ENCODE measurements around the gene RAX2.

DNA sequence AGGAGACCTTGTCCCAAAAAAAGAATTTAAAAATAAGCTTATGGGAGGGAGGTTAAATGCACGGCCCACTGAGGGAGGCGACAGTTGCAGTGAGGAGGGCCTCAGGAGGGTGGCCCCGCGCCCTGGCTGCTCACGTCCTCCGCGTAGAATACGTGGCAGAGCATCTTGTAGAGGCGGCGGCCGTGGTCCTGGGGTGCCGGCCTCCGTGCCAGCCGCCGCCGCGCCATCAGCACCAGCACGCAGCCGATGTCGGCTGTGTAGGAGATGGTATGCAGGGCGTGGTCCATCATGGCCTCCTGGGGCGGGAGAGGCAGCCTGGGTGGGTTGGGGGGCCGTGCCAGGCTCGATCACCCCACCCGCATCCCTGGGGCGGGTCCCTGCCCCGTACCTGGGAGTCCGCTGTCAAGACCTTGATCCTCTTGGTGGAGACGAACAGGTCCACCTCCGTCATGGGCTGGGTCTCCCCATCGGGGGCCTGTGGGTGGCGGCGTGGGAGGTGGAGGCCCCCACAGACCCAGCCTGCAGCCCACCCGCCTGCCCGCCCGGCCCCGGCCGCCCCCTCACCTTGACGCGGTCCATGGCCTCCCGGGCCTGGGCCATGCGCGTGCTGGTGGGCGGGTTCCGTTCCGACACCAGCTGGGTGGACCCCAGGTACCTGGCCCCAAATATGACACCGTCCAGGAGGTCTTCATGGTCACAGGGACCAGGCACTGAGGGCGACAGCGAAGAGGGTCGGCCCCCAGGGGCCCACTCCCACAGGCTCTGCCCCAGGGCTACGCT is 18.2 kb downstream of the RAX2 start:
- TF ChIP-seq, protein P1, sequence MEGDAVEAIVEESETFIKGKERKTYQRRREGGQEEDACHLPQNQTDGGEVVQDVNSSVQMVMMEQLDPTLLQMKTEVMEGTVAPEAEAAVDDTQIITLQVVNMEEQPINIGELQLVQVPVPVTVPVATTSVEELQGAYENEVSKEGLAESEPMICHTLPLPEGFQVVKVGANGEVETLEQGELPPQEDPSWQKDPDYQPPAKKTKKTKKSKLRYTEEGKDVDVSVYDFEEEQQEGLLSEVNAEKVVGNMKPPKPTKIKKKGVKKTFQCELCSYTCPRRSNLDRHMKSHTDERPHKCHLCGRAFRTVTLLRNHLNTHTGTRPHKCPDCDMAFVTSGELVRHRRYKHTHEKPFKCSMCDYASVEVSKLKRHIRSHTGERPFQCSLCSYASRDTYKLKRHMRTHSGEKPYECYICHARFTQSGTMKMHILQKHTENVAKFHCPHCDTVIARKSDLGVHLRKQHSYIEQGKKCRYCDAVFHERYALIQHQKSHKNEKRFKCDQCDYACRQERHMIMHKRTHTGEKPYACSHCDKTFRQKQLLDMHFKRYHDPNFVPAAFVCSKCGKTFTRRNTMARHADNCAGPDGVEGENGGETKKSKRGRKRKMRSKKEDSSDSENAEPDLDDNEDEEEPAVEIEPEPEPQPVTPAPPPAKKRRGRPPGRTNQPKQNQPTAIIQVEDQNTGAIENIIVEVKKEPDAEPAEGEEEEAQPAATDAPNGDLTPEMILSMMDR (conservative IDR thresholded peaks at IDR 0.05; ENCODE audit: low read length): no peak
- TF ChIP-seq EZH2phosphoT487 (IDR thresholded peaks at IDR 0.05; ENCODE audit: borderline replicate concordance): no peak

Measured in Loucy (cell line).